ENCODE data around the gene VPS41.
"Not testable (repeated sequence)": the region's sequence is repeated elsewhere in the genome, so short reads cannot be mapped to it uniquely, and the experiment has no call there.

The VPS41 gene

DNA sequence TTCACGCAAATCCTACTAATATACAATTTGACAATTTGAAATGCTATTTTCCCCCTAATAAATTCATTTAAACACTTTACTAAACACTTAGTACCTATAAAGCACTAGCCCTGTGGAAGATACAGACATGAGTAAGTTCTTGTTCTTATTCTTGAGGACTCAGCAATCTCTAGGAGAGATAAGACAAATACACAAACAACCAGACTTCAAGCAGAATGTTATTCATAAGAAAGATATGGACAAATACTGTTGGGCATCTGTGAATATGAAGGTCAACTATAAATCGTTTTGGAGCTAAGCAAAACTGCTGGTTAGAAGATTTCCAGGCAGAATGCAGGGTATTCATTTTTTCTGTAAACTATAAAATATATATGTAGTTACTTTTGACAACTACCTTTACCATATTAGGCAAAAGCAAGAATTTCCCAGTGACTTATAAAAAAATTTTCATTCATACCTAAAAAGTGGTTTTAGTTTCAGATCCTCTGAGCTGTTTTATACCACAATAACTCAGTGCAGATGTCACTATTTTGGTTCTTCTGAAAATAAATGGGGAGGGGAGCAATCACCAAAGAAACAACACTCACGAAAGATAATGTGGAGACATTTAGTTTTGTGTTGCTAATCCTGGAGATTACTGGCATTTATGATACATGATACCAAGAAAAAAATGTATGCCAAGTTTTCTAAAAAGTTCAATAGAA, 3.8 kb downstream of the VPS41 start:
- no peak for DNase-seq

DNA sequence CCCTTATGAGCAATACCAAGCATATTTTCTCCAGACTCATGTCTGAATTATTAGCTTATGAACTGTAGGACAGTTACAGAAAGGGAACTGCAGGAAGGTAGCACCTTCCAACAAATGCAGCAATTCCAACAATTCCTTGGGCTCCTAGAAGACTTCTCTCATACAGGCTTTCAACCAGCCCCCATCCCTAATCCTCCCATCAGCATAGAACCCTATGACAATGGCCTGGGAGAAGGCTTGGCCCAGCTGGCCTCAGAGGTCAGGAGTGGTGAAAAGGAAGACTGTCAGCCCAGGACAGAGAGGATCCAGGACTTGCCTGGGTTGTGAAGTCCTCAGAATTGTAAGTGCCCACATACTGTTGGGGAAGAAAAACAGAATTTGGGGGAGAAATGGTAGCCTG, 5.9 kb downstream of the VPS41 start:
- no peak for DNase-seq

DNA sequence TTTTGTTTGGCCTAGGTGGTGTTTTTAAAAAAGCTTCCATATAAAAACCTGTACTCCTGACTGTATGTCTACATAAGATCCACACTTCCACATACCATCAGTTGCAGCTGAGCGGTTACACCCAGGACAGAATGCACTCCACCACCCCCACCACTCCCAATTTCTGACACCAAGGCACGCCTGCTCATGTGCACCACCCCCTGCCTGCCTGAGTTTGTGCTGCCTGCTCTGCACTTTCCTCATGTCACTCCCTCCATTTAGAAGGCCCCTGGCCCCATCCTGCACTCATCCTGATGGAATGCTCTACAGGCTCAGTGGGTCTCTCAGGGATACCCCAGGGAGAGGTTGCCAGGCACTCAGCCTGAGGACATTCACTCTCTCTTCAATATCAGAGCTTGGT, 6.5 kb downstream of the VPS41 start:
- DNase-seq = no peak

DNA sequence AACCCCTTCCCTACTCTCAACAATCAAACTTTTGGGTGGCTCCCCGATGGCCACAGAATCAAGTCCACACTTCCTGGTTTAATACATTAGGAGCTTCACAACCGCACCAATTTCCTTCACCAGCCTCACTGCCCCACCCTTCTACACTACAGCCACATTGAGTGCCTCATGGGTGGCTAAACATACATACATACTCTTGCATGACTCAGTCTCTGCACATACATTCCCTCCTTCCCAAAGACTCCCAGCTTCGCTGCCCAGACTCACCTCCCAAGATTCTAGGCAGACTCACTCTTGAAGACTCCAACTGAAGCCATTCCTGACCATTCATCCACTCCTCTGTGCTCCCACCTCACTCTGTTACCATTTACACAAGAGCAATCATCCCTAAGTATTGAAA, 15.9 kb downstream of the VPS41 start:
- DNase-seq = no peak

DNA sequence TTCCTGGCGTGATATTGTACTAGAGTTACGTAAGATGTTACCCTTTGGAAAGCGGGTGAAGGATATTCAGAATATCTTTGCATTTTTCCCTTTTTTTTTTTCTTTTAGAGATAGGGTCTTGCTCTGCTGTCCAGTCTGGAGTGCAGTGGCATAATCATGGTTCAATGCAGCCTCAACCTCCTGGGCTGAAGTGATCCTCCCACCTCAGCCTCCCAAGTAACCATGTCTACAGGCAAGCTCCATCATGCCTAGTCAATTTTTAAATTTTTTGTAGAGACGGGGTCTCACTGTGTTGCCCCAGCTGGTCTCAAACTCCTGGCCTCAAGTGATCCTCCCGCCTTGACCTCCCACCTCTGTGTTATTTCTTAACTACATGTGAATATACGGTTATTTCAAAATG, 18.4 kb downstream of the VPS41 start:
- no peak for DNase-seq

DNA sequence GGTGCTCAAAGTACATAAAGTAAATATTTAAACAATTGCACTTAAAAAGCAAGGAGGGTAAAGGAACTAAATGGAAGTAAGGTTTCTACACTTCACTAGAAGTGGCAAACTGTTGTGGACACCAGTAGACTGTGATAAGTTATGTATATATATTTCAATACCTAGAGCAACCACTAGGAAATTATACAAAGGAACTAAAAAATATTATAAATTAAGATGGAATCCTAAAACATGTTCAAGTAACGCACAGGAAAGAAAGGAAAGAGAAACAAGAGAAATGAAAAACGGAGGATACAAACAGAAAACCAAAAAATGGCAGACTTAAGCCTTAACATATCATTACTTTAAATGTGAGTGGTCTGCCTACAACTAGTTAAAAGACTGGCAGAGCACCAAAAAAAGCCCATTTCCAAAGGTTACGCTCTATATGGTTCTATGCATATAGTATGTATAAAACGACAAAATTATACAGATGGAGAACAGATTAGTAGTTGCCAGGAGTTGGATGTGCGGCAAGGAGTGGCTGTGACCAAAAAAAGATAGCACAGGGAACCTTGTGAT, 19.0 kb downstream of the VPS41 start:
- DNase-seq = no peak

DNA sequence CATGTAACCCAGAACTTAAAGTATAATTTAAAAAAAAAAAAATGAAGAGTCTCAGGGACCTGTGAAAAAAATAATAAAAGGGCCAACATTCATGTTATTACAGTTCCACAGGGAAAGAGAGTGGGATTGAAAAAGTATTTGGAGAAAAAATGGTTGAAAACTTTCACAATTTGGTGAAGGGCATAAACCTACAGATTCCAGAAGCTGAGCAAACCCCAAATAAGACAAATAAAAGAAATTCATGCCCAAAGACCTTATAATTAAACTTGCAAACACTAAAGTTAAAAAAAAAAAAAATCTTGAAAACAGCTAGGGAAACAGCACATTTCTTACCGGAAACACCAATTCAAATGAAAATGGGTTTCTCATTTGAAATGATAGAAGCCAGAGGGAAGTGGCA, 19.9 kb downstream of the VPS41 start:
- DNase-seq = no peak

DNA sequence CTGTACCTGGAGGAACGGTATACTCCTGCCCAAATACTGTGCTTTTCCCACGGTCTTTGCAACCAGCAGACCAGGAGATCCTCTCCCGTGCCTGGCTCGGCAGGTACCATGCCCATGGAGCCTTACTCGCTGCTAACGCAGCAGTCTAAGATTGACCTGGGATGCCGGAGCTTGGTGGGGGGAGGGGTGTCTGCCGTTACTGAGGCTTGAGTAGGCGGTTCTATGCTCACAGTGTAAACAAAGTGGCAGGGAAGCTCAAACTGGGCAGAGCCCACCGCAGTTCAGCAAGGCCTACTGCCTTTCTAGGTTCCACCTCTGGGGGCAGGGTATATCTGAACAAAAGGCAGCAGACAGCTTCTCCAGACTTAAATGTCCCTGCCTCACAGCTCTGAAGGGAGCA, 22.7 kb downstream of the VPS41 start:
- no peak for DNase-seq

DNA sequence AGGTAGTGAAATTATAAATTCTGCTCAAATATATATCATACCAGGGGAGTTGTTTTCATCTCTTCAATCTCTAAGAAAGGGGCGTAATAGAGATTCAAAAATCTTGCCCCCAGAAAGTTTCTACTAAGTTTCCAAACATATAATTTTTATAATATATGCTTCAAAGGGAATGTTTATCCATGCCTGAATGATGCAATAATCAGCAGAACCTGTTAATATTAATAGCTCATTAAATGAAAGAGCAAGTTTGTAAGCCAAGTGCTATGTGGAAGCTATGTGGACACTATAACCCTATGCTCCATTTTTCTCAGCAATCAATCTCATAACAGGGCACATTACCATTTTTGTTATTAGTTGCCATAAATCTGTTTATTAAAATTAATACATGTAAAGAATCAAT, 25.3 kb downstream of the VPS41 start:
- DNase-seq = no peak

DNA sequence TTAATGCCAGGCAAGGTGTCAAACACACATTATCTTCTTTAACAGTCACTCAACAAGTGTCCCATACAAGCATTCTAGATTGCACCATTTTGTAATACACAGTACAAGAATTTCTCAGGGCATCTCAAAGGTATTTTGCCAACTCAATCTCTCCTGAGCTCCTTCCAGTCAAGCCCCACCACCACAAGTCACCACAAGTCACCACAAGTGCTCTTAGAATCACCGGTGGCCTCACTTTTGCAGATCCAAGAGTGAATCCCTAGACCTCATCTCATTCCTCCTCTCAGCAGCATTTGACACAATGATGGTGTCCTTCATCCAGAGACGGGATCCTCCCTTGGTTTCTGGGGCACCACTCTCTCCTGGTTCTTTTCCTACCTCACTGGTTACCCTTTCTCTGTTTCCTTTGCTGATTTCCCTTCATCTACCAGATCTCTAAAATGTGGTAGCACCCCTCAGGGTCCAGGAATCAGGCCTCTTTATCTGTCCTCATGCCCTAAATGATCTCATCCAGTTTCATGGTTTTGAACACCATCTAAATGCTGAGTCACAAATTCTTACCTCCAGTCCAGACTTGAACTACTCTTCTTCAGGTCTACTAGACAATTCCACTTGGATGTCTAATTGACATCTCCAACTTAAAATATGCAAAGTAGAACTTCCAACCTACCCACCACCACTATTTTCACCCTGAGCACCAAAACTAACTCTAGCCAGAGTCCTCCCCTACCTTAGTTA, 26.9 kb downstream of the VPS41 start:
- no peak for DNase-seq

DNA sequence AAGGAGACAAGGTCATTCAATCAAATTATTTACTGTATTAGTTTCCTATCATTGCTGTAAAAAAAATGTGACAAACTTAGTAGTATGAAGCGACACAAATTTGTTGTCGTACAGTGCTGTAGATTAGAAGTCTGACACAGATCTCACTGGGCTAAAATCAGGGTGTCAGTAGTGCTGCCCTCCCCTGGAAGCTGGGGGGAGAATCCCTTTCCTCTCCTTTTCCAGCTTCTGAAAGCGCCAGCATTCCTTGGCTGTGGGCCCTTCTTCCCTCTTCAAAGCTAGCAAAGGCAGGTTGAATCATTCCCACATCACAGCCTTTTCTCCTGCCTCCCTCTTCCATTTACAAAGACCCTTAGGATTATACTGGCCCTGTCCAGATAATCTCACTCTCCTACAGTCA, 28.0 kb downstream of the VPS41 start:
- no peak for DNase-seq

DNA sequence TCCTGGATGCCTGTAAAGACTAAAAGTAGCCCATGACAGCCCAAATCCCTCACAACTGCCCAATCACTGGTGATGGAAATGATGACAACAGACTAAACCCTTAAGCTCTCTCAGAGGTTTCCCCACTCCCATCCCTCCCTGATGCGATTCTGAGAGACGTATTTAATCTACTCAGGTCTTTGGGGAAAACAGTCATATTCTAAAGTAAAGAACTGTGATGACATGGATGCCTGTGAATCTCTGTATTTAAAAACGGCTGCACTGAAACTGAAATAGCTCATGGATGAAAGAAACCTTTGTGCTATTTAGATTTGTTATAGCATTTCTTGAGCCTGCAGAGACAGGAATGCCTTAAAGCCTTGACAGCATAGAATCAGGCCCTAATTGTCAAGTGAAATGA, 28.5 kb downstream of the VPS41 start:
- no peak for DNase-seq

DNA sequence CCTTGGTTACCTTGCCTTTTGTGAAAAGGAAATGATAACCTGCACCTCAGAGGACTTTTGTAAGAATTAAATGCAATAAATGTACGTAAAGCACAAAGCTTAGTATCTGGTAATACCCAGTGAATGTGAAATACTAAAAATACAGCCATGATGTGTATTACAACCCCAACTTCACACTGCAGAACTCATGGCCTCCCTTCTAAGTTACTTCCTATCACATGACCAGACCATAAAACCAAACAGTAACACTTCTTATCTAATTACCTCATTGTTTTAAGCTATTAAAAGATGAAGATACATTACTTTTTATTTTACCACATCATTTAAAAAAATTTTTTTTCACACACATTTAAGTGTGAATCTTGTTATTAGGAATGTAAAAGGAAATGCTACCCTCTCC, 29.0 kb downstream of the VPS41 start:
- DNase-seq = no peak

DNA sequence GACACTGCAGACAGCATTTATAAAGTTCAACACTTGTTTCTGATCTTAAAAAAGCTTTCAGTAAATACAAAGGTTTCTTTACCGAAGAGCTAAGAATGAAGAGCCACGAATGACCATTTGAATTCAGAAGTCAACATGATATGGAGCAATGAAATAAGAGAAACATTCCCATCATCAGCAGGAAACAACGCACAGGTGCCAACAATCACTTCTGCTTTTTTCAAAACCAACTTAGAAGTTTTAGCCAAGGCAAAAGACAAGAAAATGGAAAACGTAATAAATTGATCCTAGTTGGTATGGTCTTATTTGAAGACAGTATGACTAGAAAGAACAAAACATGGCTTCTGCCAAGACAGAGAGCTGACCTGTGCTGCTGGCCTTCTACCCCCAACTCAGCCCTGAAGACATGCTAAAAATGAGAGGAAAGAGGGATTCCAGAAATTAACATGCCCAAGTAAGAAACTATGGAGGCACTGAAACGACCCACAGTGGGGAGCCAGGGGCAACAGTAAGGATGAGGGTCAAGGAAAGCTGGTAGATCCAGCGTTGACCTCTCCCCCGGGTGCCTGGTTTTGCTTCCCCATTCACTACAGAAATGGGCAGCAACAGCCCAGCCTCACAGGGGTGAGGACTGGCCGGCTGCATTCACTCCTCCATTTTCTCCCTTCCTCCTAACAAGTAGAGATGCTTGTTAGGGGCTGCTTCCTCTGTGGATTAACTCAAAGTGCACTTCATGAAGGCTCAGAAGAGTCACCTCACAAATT, 30.1 kb downstream of the VPS41 start:
- peak in 1 of 2 donors; percentile 2 for DNase-seq

DNA sequence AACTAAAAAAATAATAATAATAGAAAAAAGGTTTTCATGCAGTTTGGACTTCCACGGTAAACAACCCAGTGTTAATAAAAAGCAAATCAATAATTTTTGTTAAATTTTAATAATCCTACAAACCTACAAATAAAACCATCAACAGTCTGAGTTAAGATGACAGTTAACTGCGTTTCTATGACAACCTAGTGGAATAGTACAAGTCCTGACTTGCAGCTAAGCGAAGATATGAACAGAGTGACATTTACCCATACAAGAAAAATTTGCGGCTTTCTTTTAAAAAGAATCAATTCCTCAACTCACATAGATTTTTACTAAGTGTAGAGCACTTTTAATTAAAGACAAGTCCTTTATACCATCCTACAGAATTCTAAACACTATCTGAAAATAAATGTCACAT, 35.6 kb downstream of the VPS41 start:
- DNase-seq = no peak

DNA sequence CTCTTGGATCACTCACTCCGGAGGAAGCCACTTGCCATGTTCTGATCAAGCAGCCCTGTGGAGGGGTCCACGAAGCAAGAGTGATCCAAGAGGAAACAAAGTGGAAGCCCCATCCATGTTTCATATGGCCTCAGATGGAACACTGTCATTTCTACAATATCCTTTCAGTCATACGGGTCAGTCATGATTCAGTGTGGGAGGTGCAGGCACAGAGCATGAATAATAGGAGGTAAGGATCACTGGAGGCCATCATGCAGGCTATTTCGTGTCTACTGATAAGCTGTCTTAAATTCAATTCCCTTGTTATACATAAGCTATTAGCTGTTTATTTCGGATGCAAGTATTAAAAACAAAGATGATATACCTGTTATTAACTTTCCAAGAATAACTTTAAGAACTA, 36.8 kb downstream of the VPS41 start:
- no peak for DNase-seq

DNA sequence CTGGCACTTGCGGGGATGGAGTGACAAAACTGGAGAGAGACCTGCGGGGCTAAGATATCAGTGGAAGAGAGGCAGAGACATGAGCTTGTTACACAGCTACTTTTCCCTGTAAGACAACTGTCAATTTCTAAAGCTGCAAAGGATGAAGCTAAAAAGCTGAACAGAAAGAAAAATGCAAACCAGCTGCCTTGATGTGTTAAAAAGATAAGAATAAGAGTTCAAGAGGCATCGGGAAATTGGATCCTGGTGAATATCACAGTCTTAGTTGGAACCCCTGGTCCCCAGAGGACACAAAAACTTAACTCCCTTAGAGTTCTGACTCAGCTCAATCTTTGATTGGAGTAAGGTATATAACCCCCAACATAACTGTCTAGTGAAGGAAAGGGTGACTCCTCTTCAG, 38.8 kb downstream of the VPS41 start:
- no peak for DNase-seq

DNA sequence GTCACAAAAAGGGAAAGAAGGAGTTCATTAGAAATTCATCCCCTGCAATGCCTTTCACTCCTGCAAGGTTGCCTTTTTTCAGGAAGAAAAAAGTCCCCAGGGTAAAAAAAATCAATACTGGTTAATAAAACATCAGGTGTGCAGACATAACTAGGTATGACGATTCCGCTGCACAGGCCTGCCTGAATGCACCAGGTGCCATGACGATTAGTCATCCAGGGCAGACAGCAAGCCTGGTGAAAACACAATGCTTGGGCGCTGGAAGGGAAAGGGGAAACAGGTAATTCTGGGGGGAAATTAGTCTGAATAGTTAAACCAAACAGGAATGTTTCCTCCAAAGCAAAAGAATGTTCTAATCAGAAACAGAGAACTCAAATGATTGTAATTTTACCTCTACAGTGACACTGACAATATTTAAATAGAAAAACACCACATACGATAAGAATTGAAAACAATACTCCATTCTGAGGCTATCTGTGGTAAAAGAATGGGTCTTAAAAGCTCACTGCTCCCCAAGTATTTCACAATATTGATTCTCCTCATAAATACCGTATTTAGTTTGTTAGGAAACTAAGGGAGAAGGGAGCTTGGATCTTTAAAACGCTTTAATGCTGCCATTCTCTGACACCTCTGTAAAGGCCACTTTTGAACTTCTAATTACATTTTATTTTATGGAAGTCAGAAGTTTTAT, 45.2 kb downstream of the VPS41 start:
- DNase-seq = no peak

DNA sequence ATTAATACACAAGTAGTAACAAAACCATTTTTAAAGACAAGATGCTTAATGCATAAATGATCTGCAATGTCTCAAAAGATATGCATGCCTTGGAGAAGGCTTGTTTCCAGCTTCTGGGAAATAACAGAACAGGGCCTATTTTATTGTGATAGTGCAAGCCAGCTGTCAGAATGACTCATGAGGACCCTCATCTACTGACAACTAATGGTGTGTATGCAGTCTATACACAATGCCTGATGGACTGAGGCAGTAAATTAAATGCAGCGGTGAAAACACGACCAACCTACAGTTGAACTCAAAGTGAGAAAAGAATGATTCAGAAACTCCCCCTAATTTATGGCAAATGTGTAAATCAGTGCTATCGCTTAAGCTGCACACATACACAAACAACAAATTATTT, 46.3 kb downstream of the VPS41 start:
- DNase-seq = no peak

DNA sequence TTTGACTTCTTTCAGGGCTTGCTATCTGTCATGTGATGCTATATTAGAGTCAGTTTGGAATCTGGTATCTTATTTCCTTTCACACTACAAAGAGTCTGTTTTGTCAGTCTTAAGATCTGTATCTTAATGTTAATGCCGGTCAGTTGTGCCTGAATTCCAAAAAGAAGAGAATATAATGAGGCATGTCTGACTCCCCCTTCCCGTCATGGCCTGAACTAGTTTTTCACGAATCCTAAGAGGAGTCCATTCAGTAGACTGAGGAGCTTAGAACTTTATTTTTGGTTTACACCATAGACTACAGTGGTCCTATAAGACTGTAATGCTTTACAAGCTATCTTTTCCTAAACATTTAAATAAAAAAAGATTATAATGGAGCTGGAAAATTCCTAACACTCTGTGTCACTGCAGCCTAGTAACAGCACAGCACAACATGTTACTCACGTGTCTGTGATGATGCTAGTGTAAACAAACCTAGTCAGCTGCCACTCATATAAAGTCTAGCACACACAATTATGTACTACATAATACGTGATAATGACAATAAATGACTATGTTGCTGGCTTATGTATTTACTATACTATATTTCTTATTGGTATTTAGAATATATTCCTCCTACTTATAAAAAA, 50.6 kb downstream of the VPS41 start:
- DNase-seq = no peak

DNA sequence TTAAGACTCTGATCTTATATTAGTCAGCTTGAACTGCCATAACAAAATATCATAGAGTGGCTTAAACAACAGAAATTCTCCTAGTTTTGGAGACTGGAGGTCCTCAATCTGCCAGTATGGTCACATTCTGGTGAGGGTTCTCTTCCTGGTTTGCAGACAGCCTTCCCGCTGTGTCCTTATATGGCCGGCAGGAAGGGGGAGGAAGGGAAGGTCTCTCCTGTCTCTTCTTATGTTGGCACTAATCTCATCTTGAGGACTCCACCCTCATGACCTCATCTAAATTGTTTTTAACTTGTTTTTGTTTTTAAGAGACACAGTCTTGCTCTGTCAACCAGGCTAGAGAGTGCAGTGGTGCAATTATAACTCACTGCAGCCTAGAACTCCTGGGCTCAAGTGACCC, 53.1 kb downstream of the VPS41 start:
- no peak for DNase-seq

DNA sequence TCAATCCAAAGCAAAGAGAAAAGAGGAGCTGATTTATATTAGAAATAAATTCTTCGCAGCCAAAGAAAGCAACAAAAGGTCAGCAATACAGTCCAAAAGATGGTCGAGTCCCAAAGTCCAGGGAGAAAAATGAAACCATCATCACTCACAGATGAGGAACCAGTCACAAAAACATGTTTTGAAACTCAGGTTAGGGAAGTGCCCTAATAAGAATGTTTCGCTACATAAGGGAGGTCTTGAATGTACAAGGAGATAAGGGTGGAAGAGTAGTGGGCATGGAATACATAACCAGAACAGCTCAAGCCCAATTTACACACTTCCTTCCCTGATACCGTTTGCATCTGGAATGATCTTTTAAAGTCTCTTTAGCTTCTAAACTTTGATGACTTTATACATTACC, 53.6 kb downstream of the VPS41 start:
- peak; percentile 16 to 18 for DNase-seq

DNA sequence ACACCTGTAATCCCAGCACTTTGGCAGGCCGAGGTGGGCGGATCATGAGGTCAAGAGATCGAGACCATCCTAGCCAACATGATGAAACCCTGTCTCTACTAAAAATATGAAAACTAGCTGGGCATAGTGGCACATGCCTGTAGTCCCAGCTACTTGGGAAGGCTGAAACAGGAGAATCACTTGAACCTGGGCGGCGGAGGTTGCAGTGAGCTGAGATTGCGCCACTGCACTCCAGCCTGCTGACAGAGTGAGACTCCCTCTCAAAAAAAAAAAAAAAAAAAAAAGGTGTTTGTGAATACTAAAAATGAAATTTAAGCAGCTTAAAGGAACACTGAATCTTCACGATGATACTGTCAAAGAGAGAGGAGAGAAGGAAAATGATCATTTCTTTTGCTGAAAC, 54.0 kb downstream of the VPS41 start:
- not testable (repeated sequence) for DNase-seq

Data from inflammatory macrophage treated with lipopolysaccharide for 1 hour (primary cell).